DMS114 treated with DMSO at 0.1 percent for 48 hours (cell line): ENCODE results near the gene NAV2.

ENCODE experiments used
- DNase-seq: peaks from one replicate; lab custom pipeline; 2025; ENCODE audit not compliant: unreplicated experiment; lab: John Stamatoyannopoulos, UW

The NAV2 gene

GRCh38 chr11:19714387-19715363 lies 2.0 kb downstream of the NAV2 start:
- no peak for DNase-seq

- no peak for DNase-seq
These were observed 2.7 kb downstream of the NAV2 start for GRCh38 chr11:19715373-19715772.

- no peak for DNase-seq
These were observed 5.4 kb downstream of the NAV2 start for GRCh38 chr11:19718051-19718450.

DNA sequence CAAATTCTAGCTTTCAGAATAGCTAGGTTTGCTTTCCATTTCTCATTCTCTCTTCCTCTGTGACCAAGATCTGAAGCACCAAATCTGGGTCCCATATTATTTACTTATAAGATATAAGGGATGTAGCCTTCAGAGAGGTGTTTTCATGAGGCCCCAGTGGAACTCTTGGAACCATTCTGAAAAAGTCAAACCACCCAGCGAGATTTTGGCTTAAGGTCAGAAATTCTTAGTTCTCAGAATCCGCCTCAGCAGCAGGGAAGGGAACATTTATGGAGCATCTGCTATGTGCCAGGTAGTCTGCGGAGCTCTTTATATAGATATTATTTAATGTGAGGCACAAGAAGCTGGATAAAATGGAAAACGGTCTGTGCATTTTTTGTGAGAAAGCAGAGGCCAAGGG lies 6.3 kb downstream of the NAV2 start:
- DNase-seq = no peak

- DNase-seq = no peak
These were observed 7.3 kb downstream of the NAV2 start for GRCh38 chr11:19719960-19720359.

- DNase-seq = no peak
These were observed 8.5 kb downstream of the NAV2 start for GRCh38 chr11:19721176-19721575.

GRCh38 chr11:19722702-19723101 lies 10.1 kb downstream of the NAV2 start:
- no peak for DNase-seq

DNA sequence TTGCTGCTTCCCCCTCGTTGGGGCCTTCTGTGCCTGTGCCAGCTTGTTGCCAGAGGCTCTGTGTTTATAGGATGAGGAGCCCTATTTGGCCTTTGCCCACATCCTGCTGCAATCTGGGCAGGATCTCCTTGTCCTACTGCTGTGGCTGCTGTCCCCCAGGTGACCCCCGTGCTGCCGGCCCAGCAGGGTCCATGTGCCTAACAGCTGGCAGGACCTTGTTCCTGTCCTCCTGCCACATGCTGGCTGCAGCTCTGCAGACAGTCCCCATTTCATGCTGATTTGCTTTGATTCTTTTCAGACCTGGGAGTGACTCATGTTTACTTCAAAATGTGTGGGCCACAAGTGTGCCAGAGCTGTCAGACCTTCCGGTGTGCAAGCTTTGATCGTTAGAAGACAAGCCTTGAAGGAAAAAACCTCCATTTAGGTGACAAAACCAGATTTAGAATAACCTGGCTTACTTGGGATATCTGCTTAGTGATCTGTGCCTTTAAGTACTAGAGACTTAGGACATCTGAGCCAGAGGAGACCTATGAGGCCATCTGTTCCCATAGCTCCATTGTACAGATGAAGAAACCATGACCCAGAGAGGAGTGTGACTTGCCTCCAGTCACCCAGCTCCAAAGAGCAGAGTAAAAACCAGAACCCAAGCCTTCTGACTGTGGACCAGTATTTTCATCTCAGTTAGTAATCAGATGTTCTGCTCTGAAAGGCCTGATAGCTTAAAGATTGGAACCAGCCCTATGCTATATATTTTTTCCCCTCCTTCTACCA lies 11.1 kb downstream of the NAV2 start:
- no peak for DNase-seq

- no peak for DNase-seq
These were observed 12.1 kb downstream of the NAV2 start for GRCh38 chr11:19724765-19725164.

GRCh38 chr11:19725379-19726079 lies 12.9 kb downstream of the NAV2 start:
- DNase-seq = no peak

GRCh38 chr11:19727246-19727645 lies 14.6 kb downstream of the NAV2 start:
- no peak for DNase-seq

DNA sequence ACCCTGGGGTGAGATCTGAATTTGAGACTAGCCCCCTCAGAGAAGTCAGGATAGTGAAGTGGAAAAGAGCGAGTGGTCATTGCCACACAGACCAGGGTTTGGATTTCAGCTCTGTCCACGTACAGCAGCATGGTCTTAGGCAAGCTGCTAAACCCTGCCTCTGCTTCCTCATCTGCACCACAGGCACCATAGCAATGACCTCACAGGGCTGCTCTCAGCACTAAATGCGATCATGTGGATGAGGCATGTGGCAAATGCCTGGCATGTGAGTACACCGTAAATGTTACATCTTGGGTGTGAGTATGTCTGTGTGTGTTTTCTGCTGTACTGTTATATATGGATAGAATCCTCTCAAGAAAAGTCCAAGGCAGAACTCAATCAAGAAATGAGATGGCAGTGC lies 15.8 kb downstream of the NAV2 start:
- DNase-seq = no peak

DNA sequence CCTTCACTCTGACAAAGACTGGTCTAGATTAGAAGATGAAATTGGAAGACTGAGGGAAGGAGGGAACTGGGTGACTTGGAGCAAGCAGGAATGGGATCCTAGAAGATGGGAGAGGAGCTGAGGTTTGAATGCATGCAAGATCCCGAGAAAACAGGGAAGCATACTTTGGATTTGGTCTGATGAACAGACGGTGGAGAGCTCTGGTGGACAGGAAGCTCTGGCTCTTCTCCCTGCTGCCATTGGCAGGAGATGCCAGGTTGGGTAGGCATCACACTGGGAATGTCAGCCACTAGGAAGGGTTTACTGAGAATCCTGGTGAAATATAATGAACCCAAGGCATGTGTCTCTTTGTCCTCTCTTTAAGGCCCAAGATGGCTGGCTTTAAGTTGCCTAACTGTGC lies 16.5 kb downstream of the NAV2 start:
- no peak for DNase-seq

DNA sequence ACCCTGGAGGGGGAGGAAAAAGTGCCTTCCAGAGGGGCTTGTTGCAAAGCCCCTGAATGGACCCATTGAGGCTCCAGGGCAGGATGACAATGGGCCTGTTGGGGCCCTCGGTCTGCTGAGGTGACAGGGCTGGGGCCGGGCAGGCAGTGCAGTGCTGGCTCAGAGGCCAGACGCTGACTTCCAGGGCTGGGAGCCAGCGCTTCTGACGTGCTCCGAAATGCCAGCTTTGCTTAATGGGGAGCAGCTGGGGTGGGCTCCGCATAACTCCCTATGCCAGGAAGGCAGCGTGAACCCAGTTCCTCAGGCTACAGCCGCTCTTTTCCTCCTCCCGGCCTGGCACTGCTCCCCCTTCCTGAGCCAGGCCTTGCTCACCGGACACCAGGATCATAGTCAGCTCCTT lies 17.7 kb downstream of the NAV2 start:
- DNase-seq = no peak

GRCh38 chr11:19734171-19734570 lies 21.5 kb downstream of the NAV2 start:
- no peak for DNase-seq

DNA sequence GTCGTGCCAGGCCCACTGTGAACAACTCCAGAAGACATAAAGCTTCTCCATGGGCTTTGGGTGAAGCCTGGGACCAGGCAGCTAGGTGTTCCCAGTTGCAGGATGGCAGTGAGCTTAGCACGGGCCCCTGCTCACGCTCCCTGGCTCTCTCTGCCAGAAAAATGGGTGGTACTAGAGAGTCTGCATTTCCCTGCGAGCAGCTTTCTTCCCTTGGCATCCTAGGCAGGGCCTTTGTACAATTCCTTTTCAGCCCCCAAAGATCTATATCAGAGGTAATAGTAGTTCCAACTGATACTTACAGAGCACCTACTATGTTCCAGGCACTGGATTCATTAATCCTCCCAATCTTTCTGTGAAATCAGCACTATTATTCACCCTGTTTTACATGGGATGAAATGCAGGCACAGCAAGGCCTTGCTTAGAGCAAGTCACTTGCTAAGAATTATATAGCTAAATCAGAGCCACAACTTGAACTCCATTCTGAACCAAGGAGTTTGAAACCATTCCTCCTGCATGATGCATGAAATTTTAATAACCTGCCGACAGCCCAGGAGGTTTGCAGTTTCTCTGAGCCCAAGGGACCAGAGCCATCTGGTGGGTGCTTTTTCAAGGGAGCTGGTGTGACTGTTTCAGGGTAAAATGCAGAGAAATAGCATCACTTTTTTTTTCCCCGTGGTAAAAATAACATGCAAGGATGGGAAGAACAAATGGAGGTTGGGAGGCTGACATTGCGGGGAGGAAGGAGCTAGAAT lies 22.7 kb downstream of the NAV2 start:
- DNase-seq = no peak

DNA sequence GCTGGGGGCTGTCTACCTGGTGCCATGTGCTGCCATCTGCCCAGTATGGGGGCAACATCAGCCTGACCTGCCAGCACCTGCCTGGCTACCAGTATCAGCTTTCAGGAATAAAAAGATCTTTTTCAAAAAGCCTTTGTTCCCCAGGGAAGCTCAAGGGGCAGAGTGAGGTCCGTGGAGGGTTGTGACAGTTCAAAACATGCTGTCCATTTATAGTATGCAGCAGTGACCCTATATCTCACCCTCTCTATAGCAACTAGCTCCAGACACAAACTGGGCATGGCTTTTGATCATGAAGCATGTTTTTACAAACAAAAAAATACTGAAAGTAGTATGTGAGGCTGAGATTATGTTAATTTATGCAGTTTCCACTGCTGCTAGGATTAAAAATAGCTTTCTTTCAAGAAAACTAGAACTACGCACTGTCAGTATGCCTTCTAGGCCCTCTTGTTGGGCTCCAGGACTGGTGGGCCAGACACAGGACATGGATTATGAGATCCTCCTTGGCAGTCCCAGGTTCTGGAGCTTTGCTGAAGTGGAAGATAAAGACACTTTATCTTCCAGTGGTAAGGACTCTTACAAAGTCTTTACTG lies 23.4 kb downstream of the NAV2 start:
- DNase-seq = no peak

DNA sequence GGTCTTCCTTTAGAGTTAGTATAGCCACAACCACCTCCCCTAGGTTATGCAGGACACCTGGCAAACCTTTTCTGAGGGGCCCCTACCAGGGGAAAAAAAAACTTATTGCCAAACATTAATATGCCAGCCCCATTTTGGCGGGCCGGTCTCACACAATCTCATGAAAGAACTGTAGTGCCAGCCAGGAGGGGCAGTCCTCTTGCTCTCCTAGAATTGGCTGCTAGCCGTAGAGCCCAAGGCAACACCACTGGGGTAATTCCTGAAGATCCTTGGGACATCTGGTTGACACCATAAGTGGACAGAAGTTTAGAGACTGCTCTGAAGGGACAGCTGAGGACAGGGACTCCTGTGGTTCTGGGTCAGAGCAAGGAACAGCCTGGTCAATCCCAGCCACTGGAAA lies 24.2 kb downstream of the NAV2 start:
- no peak for DNase-seq

DNA sequence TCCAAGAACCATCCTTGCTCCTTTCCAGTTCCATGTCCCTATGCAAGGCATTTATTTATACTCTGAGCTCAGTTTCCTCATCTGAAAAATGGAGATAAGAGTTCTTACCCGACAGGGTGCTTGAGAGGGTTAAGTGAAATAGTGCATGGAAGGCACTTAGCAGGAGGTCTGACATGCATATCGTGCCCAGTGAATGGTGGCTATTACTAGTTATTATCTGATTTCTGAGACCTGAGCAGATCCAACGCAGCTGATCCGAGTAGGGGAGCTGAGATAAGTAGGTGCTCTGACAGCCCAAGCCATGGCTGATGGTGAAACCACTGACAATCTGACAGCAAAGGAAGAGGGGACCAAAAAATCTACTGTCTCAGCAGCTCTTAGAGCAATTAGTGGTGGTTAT lies 24.9 kb downstream of the NAV2 start:
- no peak for DNase-seq

- DNase-seq = no peak
These were observed 25.5 kb downstream of the NAV2 start for GRCh38 chr11:19738124-19738523.
